ENCODE data around the gene MKKS. TPM values are rescaled to one million over a fixed set of nuclear protein-coding genes. Genes with fewer than 3 reads are reported as not detected.

Gene MKKS
- total RNA-seq, 4 donors from 2014 or later: 12.4 to 27.5 (median 19.9) TPM

DNA sequence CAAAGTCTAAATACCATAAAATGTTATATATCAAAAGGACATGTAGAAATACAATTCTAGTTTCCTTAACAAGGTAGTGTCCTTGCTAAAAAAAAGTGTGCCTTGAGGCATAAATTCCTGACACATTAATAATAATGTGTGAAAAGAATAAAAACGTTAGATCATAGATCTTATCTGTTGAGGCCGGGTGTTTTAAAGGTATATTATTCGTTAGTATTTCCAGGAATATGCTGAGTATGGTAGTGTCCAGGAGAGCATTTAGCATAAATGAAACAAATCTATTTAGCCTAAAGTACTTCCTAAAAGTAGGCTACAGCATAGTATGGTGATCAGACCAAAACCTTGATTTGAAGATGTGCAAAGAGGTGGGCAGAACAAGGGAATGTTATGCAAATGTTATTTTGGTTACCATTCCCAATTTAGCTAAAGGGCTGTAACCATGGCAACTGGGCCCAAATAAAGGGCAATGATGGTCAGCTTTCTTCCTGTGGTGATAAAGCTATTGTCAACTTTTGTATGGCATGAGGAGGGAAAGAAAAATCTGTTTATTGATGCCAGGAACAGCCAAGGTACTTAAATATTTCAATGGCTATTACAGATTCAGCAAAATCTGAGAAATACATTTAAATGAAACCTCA, 18.9 kb downstream of the MKKS start:
- Histone ChIP-seq H3K9me3 (no peaks in the 10 kb centered on the region), H3K36me3 (peaks cover 0 to 31% (median 0%) of the 10 kb centered on the region in 3 donors), H3K4me3 (no peak overlapping the region), H3K4me1 (peaks cover 0 to 9% (median 0%) of the 10 kb centered on the region in 4 donors), H3K27ac (no peak overlapping the region), H3K27me3 (no peaks in the 10 kb centered on the region)
- DNase-seq: no peak
- TF ChIP-seq, protein P1, sequence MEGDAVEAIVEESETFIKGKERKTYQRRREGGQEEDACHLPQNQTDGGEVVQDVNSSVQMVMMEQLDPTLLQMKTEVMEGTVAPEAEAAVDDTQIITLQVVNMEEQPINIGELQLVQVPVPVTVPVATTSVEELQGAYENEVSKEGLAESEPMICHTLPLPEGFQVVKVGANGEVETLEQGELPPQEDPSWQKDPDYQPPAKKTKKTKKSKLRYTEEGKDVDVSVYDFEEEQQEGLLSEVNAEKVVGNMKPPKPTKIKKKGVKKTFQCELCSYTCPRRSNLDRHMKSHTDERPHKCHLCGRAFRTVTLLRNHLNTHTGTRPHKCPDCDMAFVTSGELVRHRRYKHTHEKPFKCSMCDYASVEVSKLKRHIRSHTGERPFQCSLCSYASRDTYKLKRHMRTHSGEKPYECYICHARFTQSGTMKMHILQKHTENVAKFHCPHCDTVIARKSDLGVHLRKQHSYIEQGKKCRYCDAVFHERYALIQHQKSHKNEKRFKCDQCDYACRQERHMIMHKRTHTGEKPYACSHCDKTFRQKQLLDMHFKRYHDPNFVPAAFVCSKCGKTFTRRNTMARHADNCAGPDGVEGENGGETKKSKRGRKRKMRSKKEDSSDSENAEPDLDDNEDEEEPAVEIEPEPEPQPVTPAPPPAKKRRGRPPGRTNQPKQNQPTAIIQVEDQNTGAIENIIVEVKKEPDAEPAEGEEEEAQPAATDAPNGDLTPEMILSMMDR (IDR thresholded peaks at IDR 0.05): no peak
- no peak for TF ChIP-seq POLR2A (IDR thresholded peaks at IDR 0.05)

DNA sequence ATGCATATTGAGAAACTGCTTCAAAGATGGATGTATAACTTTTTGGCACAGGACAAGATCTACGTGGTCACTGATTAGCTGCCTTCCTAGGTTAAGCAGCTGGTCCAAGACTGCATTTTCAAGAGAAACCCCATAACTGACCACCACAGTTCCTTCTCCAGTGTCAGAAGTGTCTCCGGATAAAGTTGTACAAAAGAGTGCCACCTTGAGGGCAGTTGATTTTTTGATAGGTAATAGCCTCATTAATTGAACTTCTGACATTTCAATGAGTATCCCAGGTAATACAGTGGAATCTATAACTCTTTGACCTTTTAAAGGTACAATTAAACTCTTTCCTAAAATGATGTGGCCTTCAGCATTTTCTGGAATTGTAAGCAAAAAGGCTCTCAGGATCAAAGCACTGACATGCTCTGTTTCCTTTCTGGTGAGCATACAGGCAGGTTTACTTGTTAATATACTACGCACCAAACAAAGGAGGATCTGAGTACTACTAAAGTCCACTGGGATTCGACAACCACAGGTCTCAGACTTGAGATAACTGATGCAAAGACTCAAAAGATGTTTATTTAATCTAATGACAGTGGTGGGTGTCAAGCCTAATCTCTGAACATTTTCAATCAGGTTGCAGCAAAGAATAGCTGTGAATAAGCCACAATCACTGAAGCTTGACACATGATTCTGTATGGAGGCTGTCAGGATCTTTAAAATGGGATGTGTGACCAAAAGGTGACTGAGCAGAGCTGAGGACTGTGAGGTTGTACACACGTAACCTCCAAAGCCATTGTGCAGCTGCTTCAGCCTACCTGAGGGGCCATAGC, 21.2 kb downstream of the MKKS start:
- Histone ChIP-seq H3K27ac (no peak overlapping the region), H3K4me3 (no peak overlapping the region), H3K27me3 (no peaks in the 10 kb centered on the region), H3K9me3 (no peaks in the 10 kb centered on the region), H3K4me1 (peaks cover 0 to 9% (median 0%) of the 10 kb centered on the region in 4 donors), H3K36me3 (peaks cover 0 to 20% (median 0%) of the 10 kb centered on the region in 3 donors)
- TF ChIP-seq, protein P1 (IDR thresholded peaks at IDR 0.05): no peak
- no peak for TF ChIP-seq POLR2A (IDR thresholded peaks at IDR 0.05)
- no peak for DNase-seq

DNA sequence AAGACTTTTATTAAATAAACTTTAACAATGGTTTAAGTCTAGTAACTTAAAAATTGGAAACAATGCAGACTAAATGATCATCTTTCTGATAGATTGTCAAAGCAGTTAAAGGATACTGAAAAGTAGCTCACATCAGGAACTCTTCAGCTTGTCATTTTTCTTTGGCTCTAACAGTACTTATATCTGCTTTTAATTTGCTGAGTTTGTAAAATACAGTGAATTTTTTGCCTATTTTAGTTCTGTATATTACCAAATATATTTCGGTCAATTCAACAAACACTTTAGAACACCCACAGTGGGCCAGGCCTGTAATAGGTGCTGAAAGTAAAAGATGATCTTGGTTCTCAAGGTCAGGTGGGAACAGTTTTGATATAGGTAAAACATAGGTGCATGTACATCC, 22.3 kb downstream of the MKKS start:
- no peaks in the 10 kb centered on the region for H3K27me3 ChIP-seq
- no peak overlapping the region for H3K4me3 ChIP-seq
- H3K9me3 ChIP-seq: no peaks in the 10 kb centered on the region
- DNase-seq: no peak
- peaks cover 0 to 9% (median 0%) of the 10 kb centered on the region in 4 donors for H3K4me1 ChIP-seq
- TF ChIP-seq, protein P1 (IDR thresholded peaks at IDR 0.05): no peak
- TF ChIP-seq POLR2A (IDR thresholded peaks at IDR 0.05): no peak
- peaks cover 0 to 19% (median 0%) of the 10 kb centered on the region in 3 donors for H3K36me3 ChIP-seq
- H3K27ac ChIP-seq: no peak overlapping the region

DNA sequence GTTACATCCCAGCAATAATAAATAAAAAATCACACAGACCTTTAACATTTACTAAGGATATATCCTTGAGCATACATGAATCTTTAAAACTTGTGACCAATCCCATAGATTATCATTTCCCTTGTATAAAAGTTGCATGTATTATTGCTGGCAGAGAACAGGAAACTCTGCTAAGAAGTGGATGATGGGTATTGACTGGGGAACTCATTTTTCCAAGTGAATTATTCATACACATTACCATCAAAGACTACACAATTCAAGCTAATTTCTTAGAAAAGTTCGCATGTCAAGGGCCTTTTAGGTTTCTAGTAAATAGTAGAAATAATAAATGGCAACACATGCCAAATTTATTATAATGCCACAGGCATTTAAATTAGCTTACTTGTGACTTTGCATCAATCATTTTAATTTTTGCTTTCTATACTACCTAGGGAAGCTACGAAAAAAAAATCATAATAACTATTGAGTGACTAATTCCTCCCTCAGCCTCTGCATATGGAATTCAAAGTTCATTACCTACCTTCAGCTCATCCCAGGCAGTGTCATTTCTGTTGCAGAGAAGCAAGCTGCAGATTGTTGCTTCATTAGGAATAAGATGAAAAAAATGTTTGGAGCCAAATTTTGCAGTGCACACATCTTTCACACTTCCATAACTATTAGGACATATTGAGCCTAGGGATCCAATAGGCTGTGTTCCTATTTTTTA, 25.8 kb downstream of the MKKS start:
- no peaks in the 10 kb centered on the region for H3K27me3 ChIP-seq
- TF ChIP-seq, protein P1 (IDR thresholded peaks at IDR 0.05): no peak
- TF ChIP-seq POLR2A (IDR thresholded peaks at IDR 0.05): no peak
- peaks cover 0 to 32% (median 0%) of the 10 kb centered on the region in 3 donors for H3K36me3 ChIP-seq
- H3K9me3 ChIP-seq: no peaks in the 10 kb centered on the region
- no peaks in the 10 kb centered on the region for H3K4me1 ChIP-seq
- DNase-seq: no peak
- H3K27ac ChIP-seq: no peak overlapping the region
- H3K4me3 ChIP-seq: no peak overlapping the region

DNA sequence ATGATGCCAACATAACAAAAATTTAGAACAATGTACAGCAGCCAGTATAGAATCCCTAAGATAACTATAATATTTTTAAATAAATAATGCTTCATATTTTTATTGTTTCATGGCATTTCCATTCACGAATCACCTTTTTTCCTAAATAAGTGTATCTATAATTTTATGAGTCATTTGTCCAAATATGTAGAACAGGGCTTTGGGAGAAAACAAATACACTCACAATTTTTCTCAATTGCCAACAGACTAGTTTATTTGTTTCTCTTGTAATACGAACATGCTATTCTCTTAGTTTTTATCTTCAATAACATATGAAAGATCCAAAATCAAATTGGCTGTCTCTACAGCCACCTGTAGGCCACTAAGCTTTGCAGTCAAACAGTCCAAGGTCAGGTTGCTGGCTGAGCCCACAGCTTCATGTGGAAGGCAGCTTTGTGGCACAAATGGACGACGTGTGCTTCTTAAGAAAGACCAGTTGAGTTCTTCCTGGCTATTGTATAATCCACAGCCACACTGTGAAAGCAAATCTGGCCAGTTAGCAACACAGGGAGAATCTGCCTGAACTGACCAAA, 29.0 kb downstream of the MKKS start:
- Histone ChIP-seq H3K27ac (no peak overlapping the region), H3K36me3 (peaks cover 0 to 22% (median 0%) of the 10 kb centered on the region in 3 donors), H3K27me3 (no peaks in the 10 kb centered on the region), H3K4me1 (no peaks in the 10 kb centered on the region), H3K9me3 (no peaks in the 10 kb centered on the region), H3K4me3 (no peak overlapping the region)
- no peak for DNase-seq
- TF ChIP-seq, protein P1 (IDR thresholded peaks at IDR 0.05): no peak
- no peak for TF ChIP-seq POLR2A (IDR thresholded peaks at IDR 0.05)

All from Peyer's patch (tissue), 4 donors.